Measurements from ENCODE around the gene FGF21. TPM values are rescaled to one million over a fixed set of nuclear protein-coding genes. Genes with fewer than 3 reads are reported as not detected.

The FGF21 gene
- total and polyA plus RNA-seq, 10 of the 15 experiments (the other 5 are each of a cell fraction or from before 2014, with no cell fraction given) = not detected

DNA sequence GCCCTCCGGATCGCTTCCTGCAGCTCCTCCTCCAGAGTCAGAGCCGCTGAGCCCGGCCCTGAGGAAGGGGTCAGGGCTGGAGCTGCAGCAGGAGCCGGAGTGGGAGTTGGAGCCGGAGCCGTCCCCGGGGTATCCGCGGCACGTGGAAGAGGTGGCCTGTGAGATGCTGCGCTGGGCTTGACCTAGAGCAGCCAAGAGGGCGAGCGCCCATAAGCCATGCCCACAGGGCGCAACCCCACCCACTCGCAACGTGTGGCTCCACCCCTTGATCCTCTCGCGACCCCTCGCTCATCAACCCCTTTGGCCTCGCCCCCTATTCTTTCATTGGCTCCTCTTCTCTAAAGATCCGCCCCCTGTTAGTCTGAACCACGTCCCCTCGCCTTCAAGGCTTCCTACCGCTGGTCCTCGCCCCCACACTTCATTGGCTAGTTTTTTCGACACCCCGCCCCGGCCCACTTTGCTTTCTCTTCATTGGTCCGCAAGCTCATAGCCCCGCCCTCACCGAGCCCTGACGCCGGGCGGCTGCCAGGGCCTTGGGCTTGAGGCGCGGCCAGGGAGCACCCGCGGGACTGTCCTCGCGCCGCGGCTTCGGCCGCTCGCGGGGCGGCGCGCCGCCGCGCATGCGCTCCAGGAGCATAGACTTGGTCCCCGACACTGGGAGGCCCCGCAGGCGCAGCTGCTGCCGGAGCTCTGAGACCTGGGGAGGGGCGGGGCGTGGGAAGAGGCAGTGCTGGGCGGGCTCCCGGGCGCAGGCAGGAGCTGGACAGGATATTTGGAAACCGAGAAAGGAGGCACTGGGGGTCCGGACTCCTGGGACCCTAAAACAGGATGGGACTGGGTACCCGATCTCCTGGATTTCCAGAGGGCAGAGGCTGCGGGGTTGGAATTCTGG, 41.2 kb upstream of the FGF21 start (continued):
- TF ChIP-seq NR2C2 (IDR thresholded peaks at IDR 0.05; ENCODE audit: borderline replicate concordance, control insufficient read depth, insufficient read length, low read depth) (no peak), ATF7 (IDR thresholded peaks at IDR 0.05; ENCODE audit: low read depth) (0 out of 2 replicates have a peak, but pooled peaks have one; percentile 9), TARDBP (IDR thresholded peaks at IDR 0.05; ENCODE audit: borderline replicate concordance) (no peak), HDGF (IDR thresholded peaks at IDR 0.05) (peak; percentile 100), RUNX3 (IDR thresholded peaks at IDR 0.05; ENCODE audit: low read length) (no peak), SUZ12 (IDR thresholded peaks at IDR 0.05; ENCODE audit: unreplicated experiment) (no peak), SMC3 (IDR thresholded peaks at IDR 0.05; ENCODE audit: borderline replicate concordance, low read length) (no peak), ZZZ3 (IDR thresholded peaks at IDR 0.05; ENCODE audit: control insufficient read depth, insufficient read length, low read depth) (no peak), NFXL1 (IDR thresholded peaks at IDR 0.05; ENCODE audit: borderline replicate concordance) (peak; percentile 89), NFYA (IDR thresholded peaks at IDR 0.05; ENCODE audit: borderline replicate concordance, low read depth, low read length) (no peak), KLF5 (IDR thresholded peaks at IDR 0.05; ENCODE audit: partially characterized antibody) (no peak), NBN (IDR thresholded peaks at IDR 0.05) (peak; percentile 32; the same call in 1 of the 2 replicates), SPI1 (IDR thresholded peaks at IDR 0.05; ENCODE audit: borderline replicate concordance, insufficient read depth, low read depth, low read length) (no peak), SP1 (IDR thresholded peaks at IDR 0.05; ENCODE audit: low read depth, low read length) (peak; percentile 84), ZNF207 (IDR thresholded peaks at IDR 0.05; ENCODE audit: borderline replicate concordance) (0 out of 2 replicates have a peak, but pooled peaks have one; percentile 27), KDM1A (IDR thresholded peaks at IDR 0.05; ENCODE audit: borderline replicate concordance) (no peak), POLR2AphosphoS2 (IDR thresholded peaks at IDR 0.05; ENCODE audit: low read depth, low read length) (no peak), NRF1 (conservative IDR thresholded peaks at IDR 0.05; ENCODE audit: low read depth, low read length) (peak; percentile 88)
- TF ChIP-seq, protein P1, sequence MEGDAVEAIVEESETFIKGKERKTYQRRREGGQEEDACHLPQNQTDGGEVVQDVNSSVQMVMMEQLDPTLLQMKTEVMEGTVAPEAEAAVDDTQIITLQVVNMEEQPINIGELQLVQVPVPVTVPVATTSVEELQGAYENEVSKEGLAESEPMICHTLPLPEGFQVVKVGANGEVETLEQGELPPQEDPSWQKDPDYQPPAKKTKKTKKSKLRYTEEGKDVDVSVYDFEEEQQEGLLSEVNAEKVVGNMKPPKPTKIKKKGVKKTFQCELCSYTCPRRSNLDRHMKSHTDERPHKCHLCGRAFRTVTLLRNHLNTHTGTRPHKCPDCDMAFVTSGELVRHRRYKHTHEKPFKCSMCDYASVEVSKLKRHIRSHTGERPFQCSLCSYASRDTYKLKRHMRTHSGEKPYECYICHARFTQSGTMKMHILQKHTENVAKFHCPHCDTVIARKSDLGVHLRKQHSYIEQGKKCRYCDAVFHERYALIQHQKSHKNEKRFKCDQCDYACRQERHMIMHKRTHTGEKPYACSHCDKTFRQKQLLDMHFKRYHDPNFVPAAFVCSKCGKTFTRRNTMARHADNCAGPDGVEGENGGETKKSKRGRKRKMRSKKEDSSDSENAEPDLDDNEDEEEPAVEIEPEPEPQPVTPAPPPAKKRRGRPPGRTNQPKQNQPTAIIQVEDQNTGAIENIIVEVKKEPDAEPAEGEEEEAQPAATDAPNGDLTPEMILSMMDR (IDR thresholded peaks at IDR 0.05 in 2 of 3, conservative IDR thresholded peaks at IDR 0.05 in 1 of 3; ENCODE audit: control insufficient read depth in 2 of 3, extremely low read depth in 1 of 3, insufficient read depth in 1 of 3, low read depth in 3 of 3, low read length in 3 of 3) = no peak; a peak in 1 of 6 replicates
- TF ChIP-seq, protein P2, sequence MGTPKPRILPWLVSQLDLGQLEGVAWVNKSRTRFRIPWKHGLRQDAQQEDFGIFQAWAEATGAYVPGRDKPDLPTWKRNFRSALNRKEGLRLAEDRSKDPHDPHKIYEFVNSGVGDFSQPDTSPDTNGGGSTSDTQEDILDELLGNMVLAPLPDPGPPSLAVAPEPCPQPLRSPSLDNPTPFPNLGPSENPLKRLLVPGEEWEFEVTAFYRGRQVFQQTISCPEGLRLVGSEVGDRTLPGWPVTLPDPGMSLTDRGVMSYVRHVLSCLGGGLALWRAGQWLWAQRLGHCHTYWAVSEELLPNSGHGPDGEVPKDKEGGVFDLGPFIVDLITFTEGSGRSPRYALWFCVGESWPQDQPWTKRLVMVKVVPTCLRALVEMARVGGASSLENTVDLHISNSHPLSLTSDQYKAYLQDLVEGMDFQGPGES (IDR thresholded peaks at IDR 0.05) = peak; percentile 73
- TF ChIP-seq, protein P3, sequence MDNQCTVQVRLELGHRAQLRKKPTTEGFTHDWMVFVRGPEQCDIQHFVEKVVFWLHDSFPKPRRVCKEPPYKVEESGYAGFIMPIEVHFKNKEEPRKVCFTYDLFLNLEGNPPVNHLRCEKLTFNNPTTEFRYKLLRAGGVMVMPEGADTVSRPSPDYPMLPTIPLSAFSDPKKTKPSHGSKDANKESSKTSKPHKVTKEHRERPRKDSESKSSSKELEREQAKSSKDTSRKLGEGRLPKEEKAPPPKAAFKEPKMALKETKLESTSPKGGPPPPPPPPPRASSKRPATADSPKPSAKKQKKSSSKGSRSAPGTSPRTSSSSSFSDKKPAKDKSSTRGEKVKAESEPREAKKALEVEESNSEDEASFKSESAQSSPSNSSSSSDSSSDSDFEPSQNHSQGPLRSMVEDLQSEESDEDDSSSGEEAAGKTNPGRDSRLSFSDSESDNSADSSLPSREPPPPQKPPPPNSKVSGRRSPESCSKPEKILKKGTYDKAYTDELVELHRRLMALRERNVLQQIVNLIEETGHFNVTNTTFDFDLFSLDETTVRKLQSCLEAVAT (IDR thresholded peaks at IDR 0.05) = 0 out of 2 replicates have a peak, but pooled peaks have one; percentile 14
- TF ChIP-seq, protein P4, sequence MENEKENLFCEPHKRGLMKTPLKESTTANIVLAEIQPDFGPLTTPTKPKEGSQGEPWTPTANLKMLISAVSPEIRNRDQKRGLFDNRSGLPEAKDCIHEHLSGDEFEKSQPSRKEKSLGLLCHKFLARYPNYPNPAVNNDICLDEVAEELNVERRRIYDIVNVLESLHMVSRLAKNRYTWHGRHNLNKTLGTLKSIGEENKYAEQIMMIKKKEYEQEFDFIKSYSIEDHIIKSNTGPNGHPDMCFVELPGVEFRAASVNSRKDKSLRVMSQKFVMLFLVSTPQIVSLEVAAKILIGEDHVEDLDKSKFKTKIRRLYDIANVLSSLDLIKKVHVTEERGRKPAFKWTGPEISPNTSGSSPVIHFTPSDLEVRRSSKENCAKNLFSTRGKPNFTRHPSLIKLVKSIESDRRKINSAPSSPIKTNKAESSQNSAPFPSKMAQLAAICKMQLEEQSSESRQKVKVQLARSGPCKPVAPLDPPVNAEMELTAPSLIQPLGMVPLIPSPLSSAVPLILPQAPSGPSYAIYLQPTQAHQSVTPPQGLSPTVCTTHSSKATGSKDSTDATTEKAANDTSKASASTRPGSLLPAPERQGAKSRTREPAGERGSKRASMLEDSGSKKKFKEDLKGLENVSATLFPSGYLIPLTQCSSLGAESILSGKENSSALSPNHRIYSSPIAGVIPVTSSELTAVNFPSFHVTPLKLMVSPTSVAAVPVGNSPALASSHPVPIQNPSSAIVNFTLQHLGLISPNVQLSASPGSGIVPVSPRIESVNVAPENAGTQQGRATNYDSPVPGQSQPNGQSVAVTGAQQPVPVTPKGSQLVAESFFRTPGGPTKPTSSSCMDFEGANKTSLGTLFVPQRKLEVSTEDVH (IDR thresholded peaks at IDR 0.05; ENCODE audit: low read depth, partially characterized antibody) = no peak

All from GM12878 (cell line).